Measurements from ENCODE around the gene SAMD5. TPM values are rescaled to one million over a fixed set of nuclear protein-coding genes. Genes with fewer than 3 reads are reported as not detected.

SAMD5 gene
- total RNA-seq: 1 to 10 TPM; 2.1 to 3.3 TPM

DNA sequence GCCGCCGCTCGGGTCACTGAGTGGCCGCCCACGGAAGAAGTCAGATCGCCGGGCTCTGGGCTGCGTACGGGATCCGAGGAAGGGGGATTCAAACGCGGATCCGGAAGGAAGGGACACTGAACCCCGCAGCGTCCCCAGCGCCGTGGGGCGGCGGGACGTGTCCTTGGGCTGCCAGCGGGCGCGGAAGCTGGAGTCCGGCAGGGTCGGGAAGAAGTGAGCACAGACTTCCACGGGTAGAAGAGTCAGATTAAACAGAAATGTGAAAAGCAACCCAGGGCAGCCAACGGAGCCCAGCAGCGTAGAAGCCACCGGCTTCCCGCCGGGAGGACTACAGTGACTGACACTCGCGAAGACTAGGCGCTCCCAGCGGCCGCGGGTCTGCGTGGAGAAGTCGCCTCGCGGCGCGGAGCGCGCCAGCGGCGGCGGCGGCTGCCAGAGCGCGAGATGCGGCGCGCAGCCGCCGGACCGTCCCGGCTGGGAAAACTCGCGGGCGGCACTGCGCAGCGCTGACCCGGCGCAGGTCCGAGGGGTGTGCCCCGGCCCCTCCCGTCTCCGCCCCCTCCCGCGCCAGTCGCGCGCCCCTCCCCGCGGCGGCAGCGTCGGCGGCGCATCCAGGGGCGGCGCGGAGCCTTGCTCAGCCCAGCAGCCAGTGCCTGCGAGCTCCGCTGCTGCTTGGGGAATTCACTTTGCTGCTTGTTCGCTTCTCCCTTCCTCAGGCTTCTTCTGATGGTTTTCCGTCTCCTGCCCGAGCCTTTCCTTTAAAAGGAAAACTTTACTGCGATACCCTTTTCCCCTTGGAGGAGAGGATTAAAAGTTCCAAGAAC lies at the start of gene SAMD5:
Gene SAMD5 (plus strand): TSS at position 649 of the 824 bp plus-strand sequence. CDS start 239 bp downstream, outside the sequence.

All from melanocyte of skin (primary cell).